Smooth muscle cell (in vitro differentiated cells): ENCODE results near the gene MYH8. TPM values are rescaled to one million over a fixed set of nuclear protein-coding genes. Genes with fewer than 3 reads are reported as not detected.

ENCODE experiments used
- DNase-seq: peaks from one replicate; lab custom pipeline; 2025; ENCODE audit not compliant: unreplicated experiment; lab: John Stamatoyannopoulos, UW
- H2AFZ ChIP-seq: fragments of 200-600 bp; sonication (generic); 2 replicates; pipeline ENCODE4 v1.6.0; 2016; ENCODE audit warnings: antibody characterized with exemption, low read depth, mild to moderate bottlenecking
- H3F3A ChIP-seq: fragments of 200-600 bp; sonication (generic); 2 replicates; pipeline ENCODE4 v1.6.0; 2017; ENCODE audit warnings: antibody characterized with exemption, low read depth
- H3K27ac ChIP-seq: fragments of 200-600 bp; sonication (generic); 2 replicates; pipeline ENCODE4 v1.5.1; 2016; ENCODE audit warnings: low read depth, mild to moderate bottlenecking
- H3K27me3 ChIP-seq: fragments of 200-600 bp; sonication (generic); 2 replicates; pipeline ENCODE4 v1.6.1; 2016; ENCODE audit warnings: low read depth, mild to moderate bottlenecking
- H3K36me3 ChIP-seq: fragments of 200-600 bp; sonication (generic); 2 replicates; pipeline ENCODE4 v1.5.1; 2016; ENCODE audit warnings: low read depth
- H3K4me1 ChIP-seq: fragments of 200-600 bp; sonication (generic); 2 replicates; pipeline ENCODE4 v1.5.1; 2016; ENCODE audit warnings: low read depth
- H3K4me2 ChIP-seq: fragments of 200-600 bp; sonication (generic); 2 replicates; pipeline ENCODE4 v1.6.0; 2016; ENCODE audit warnings: mild to moderate bottlenecking
- H3K4me3 ChIP-seq: fragments of 200-600 bp; sonication (generic); 2 replicates; pipeline ENCODE4 v1.5.1; 2016; ENCODE audit warnings: mild to moderate bottlenecking
- H3K79me2 ChIP-seq: fragments of 200-600 bp; sonication (generic); 2 replicates; pipeline ENCODE4 v1.6.0; 2016; ENCODE audit warnings: low read depth, mild to moderate bottlenecking
- H3K9ac ChIP-seq: fragments of 200-600 bp; sonication (generic); 2 replicates; pipeline ENCODE4 v1.6.0; 2016; ENCODE audit warnings: low read depth
- H3K9me3 ChIP-seq: fragments of 200-600 bp; sonication (generic); replicated peaks from 2 replicates; pipeline ENCODE4 v1.5.1; 2016; ENCODE audit warnings: low read depth
- H4K20me1 ChIP-seq: fragments of 200-600 bp; sonication (generic); 2 replicates; pipeline ENCODE4 v1.6.0; 2016; ENCODE audit warnings: low read depth
- WGBS: methylation state at CpG from one replicate; pipeline ENCODE4 v1.1.7; 2016; ENCODE audit warnings: low lambda C conversion rate; 5-methylcytosine and 5-hydroxymethylcytosine counted together
- polyA plus RNA-seq: library from polyadenylated mRNA; unstranded; fragments of >200 nt; fragmentation: Nextera tagmentation; extraction: Ambion mirVana; gene quantifications from 2 replicates; pipeline ENCODE4 v1.2.1, GENCODE V29; 2016
- total RNA-seq: library from RNA; depleted of rRNA; stranded (reverse); fragments of >200 nt; gene quantifications from 2 replicates; pipeline ENCODE4 v1.2.3, GENCODE V29; 2014
- TF ChIP-seq, protein P1 (sequence below): fragments of 200-600 bp; sonication (generic); IDR thresholded peaks from 2 replicates; pipeline ENCODE4 v1.5.1; 2017; ENCODE audit warnings: borderline replicate concordance, mild to moderate bottlenecking, antibody characterized with exemption; ENCODE audit not compliant: insufficient read depth, poor library complexity, severe bottlenecking

MYH8 gene
- total and polyA plus RNA-seq, 2 experiments from 2014 or later: not detected

- no peak overlapping the region for H3K27ac ChIP-seq
- no peaks in the 10 kb centered on the region for H3F3A ChIP-seq
- H3K9me3 ChIP-seq: no peaks in the 10 kb centered on the region
- H3K27me3 ChIP-seq: no peaks in the 10 kb centered on the region
- no peak overlapping the region for H3K4me3 ChIP-seq
- no peaks in the 10 kb centered on the region for H3K79me2 ChIP-seq
- H3K4me2 ChIP-seq: peak overlapping the region; percentile 30
- no peak overlapping the region for H2AFZ ChIP-seq
- H4K20me1 ChIP-seq: no peaks in the 10 kb centered on the region
- H3K9ac ChIP-seq: no peak overlapping the region
- H3K4me1 ChIP-seq: no peaks in the 10 kb centered on the region
- no peak for DNase-seq
- TF ChIP-seq, protein P1, sequence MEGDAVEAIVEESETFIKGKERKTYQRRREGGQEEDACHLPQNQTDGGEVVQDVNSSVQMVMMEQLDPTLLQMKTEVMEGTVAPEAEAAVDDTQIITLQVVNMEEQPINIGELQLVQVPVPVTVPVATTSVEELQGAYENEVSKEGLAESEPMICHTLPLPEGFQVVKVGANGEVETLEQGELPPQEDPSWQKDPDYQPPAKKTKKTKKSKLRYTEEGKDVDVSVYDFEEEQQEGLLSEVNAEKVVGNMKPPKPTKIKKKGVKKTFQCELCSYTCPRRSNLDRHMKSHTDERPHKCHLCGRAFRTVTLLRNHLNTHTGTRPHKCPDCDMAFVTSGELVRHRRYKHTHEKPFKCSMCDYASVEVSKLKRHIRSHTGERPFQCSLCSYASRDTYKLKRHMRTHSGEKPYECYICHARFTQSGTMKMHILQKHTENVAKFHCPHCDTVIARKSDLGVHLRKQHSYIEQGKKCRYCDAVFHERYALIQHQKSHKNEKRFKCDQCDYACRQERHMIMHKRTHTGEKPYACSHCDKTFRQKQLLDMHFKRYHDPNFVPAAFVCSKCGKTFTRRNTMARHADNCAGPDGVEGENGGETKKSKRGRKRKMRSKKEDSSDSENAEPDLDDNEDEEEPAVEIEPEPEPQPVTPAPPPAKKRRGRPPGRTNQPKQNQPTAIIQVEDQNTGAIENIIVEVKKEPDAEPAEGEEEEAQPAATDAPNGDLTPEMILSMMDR: no peak
- H3K36me3 ChIP-seq: no peaks in the 10 kb centered on the region
Measured at GRCh38 chr17:10360578-10360977, 61.2 kb downstream of the MYH8 start.

DNA sequence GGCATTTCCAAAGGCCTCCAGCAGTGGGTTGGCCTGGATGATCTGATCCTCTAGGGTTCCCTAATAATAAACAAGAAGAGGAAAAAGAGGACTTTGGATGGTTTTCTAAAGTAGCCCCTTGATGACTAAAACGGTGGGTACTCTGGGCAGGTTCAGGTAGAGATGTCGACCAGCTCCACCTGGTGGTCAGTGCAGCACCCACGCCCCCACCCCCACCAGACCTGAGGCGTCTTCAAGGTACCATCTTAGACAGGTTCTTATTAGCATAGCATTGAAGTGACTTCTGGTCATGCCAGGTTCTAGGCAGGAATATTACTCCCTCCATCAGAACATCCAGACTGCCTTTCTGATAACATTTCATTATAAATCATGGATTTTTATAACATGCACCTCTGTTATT lies 64.0 kb downstream of the MYH8 start:
- Histone ChIP-seq H3K79me2 (no peaks in the 10 kb centered on the region), H3K4me3 (no peak overlapping the region), H2AFZ (no peak overlapping the region), H4K20me1 (no peaks in the 10 kb centered on the region), H3K36me3 (no peaks in the 10 kb centered on the region), H3K27ac (no peak overlapping the region), H3F3A (no peaks in the 10 kb centered on the region), H3K9me3 (no peaks in the 10 kb centered on the region), H3K4me1 (no peaks in the 10 kb centered on the region), H3K4me2 (no peak overlapping the region), H3K9ac (no peak overlapping the region), H3K27me3 (peaks cover 7% of the 10 kb centered on the region)
- TF ChIP-seq, protein P1: peak; percentile 46
- DNase-seq: no peak
- WGBS: 11% methylated on average over 4 of the region's 4 CpGs

- Histone ChIP-seq H3K4me2 (no peak overlapping the region), H3K4me1 (no peaks in the 10 kb centered on the region), H3K9me3 (no peaks in the 10 kb centered on the region), H3K36me3 (no peaks in the 10 kb centered on the region), H3K27ac (no peak overlapping the region), H4K20me1 (no peaks in the 10 kb centered on the region), H3K79me2 (no peaks in the 10 kb centered on the region), H3F3A (no peaks in the 10 kb centered on the region), H3K27me3 (peaks cover 7% of the 10 kb centered on the region), H3K4me3 (no peak overlapping the region), H3K9ac (no peak overlapping the region), H2AFZ (no peak overlapping the region)
- WGBS: 86% methylated on average over 9 of the region's 9 CpGs
- no peak for DNase-seq
- TF ChIP-seq, protein P1: no peak
Measured at GRCh38 chr17:10354651-10355050, 67.1 kb downstream of the MYH8 start.

DNA sequence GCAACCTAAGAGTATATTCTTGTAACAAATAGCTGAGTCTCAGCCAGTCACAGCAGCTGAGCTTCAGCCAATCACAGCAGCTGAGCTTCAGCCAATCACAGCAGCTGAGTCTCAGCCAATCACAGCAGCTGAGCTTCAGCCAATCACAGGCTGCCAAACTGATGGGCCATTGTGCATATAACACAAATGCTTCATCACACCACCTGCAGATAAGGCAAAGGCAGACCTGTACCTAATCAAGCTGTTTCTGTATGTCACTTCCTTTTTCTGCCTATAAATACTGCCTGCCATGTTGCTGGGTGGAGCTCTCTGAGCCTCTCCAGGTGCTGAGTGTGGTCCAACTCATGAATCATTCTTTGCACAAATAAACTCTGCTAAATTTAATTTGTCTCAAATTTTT lies 68.9 kb downstream of the MYH8 start:
- H4K20me1 ChIP-seq: no peaks in the 10 kb centered on the region

More for the DNA sequence above, 68.9 kb downstream of the MYH8 start:
- Histone ChIP-seq H3K79me2 (no peaks in the 10 kb centered on the region), H3K4me1 (no peaks in the 10 kb centered on the region), H3K9me3 (no peaks in the 10 kb centered on the region), H3K36me3 (no peaks in the 10 kb centered on the region), H3K4me2 (no peak overlapping the region), H3K27ac (no peak overlapping the region), H3F3A (no peaks in the 10 kb centered on the region), H3K4me3 (no peak overlapping the region), H3K9ac (no peak overlapping the region), H3K27me3 (peaks cover 7% of the 10 kb centered on the region), H2AFZ (no peak overlapping the region)
- TF ChIP-seq, protein P1: no peak
- DNase-seq: no peak
